ENCODE results near the gene FAM171A2.
"Not testable (repeated sequence)": the region's sequence is repeated elsewhere in the genome, so short reads cannot be mapped to it uniquely, and the experiment has no call there.

The FAM171A2 gene

GRCh38 chr17:44398692-44399691 is 35.3 kb upstream of the FAM171A2 start:
- H3K36me3 Mint-ChIP-seq (ENCODE audit: low read depth) = peaks cover 66% of the 10 kb centered on the region
- H3K4me1 Mint-ChIP-seq = no peaks in the 10 kb centered on the region
- no peak for TF ChIP-seq CTCF (IDR thresholded peaks at IDR 0.05; ENCODE audit: unreplicated experiment in 3 of 3)
- H3K9me3 Mint-ChIP-seq = no peaks in the 10 kb centered on the region
- no peak overlapping the region for H3K4me3 Mint-ChIP-seq
- no peaks in the 10 kb centered on the region for H3K27me3 Mint-ChIP-seq (ENCODE audit: low read depth)
- no peak overlapping the region for H3K27ac Mint-ChIP-seq

- Mint-ChIP-seq H3K9me3 (no peaks in the 10 kb centered on the region), H3K27me3 (ENCODE audit: low read depth) (no peaks in the 10 kb centered on the region), H3K36me3 (ENCODE audit: low read depth) (peaks cover 58% of the 10 kb centered on the region), H3K4me3 (no peak overlapping the region), H3K27ac (no peak overlapping the region), H3K4me1 (no peaks in the 10 kb centered on the region)
- TF ChIP-seq CTCF (IDR thresholded peaks at IDR 0.05; ENCODE audit: unreplicated experiment in 3 of 3) = no peak
These were observed 34.1 kb upstream of the FAM171A2 start for GRCh38 chr17:44397479-44398440.

GRCh38 chr17:44396946-44397345 is 33.3 kb upstream of the FAM171A2 start:
- peaks cover 51% of the 10 kb centered on the region for H3K36me3 Mint-ChIP-seq (ENCODE audit: low read depth)
- TF ChIP-seq CTCF (IDR thresholded peaks at IDR 0.05; ENCODE audit: unreplicated experiment in 3 of 3) = no peak
- no peaks in the 10 kb centered on the region for H3K4me1 Mint-ChIP-seq
- no peak overlapping the region for H3K27ac Mint-ChIP-seq
- H3K9me3 Mint-ChIP-seq = no peaks in the 10 kb centered on the region
- H3K27me3 Mint-ChIP-seq (ENCODE audit: low read depth) = no peaks in the 10 kb centered on the region
- H3K4me3 Mint-ChIP-seq = no peak overlapping the region

GRCh38 chr17:44394833-44395232 is 31.2 kb upstream of the FAM171A2 start:
- H3K4me1 Mint-ChIP-seq = no peaks in the 10 kb centered on the region
- H3K27ac Mint-ChIP-seq = no peak overlapping the region
- H3K4me3 Mint-ChIP-seq = no peak overlapping the region
- no peaks in the 10 kb centered on the region for H3K27me3 Mint-ChIP-seq (ENCODE audit: low read depth)
- no peak for TF ChIP-seq CTCF (IDR thresholded peaks at IDR 0.05; ENCODE audit: unreplicated experiment in 3 of 3)
- no peaks in the 10 kb centered on the region for H3K9me3 Mint-ChIP-seq
- H3K36me3 Mint-ChIP-seq (ENCODE audit: low read depth) = peaks cover 44% of the 10 kb centered on the region

GRCh38 chr17:44394112-44394511 is 30.5 kb upstream of the FAM171A2 start:
- peaks cover 37% of the 10 kb centered on the region for H3K36me3 Mint-ChIP-seq (ENCODE audit: low read depth)
- H3K27ac Mint-ChIP-seq; H3K4me3 Mint-ChIP-seq; H3K9me3 Mint-ChIP-seq; H3K27me3 Mint-ChIP-seq (ENCODE audit: low read depth); H3K4me1 Mint-ChIP-seq: not testable (repeated sequence)

GRCh38 chr17:44390250-44390870 is 26.7 kb upstream of the FAM171A2 start:
- peaks cover 6% of the 10 kb centered on the region for H3K36me3 Mint-ChIP-seq (ENCODE audit: low read depth)
- peaks cover 13% of the 10 kb centered on the region for H3K27me3 Mint-ChIP-seq (ENCODE audit: low read depth)
- peaks cover 4% of the 10 kb centered on the region for H3K4me1 Mint-ChIP-seq
- no peak overlapping the region for H3K4me3 Mint-ChIP-seq
- TF ChIP-seq CTCF (IDR thresholded peaks at IDR 0.05; ENCODE audit: unreplicated experiment in 3 of 3) = no peak
- H3K9me3 Mint-ChIP-seq = no peaks in the 10 kb centered on the region
- no peak overlapping the region for H3K27ac Mint-ChIP-seq
